Posterior cingulate gyrus (tissue), 11 donors: ENCODE measurements around the gene ACYP2.

Experiments
- DNase-seq, 10 donors: peaks; one replicate each; pipeline versions ENCODE4 v3.0.0 to v3.0.0-alpha.2; 2020 to 2021; ENCODE audit warnings: mixed read lengths in 3 of 10
- intact Hi-C: fragments of 100-400 bp; cut with DNase I; formaldehyde crosslinking; loops from one replicate; pipeline ENCODE4 v1.15.1; 2023

Gene ACYP2

GRCh38 chr2:54348646-54349045 is 233.2 kb downstream of the ACYP2 start:
- no peak for DNase-seq
- intact Hi-C loops, result no loop called here

- no peak for DNase-seq
- intact Hi-C loops, result no loop called here
These were observed 235.0 kb downstream of the ACYP2 start for GRCh38 chr2:54350426-54350825.

- DNase-seq, result no peak
- intact Hi-C loops, result no loop called here
These were observed 237.8 kb downstream of the ACYP2 start for GRCh38 chr2:54353216-54353615.
